HepG2 (cell line): ENCODE data around the gene MRPL20. TPM values are rescaled to one million over a fixed set of nuclear protein-coding genes. Genes with fewer than 3 reads are reported as not detected.
A peak's percentile ranks its signal among the peaks of the same experiment; 100 is the strongest.

Source experiments
- ATAC-seq: fragments of 200-7000 bp; cut with Tn5 transposase; 3 replicates; pipeline ENCODE4 v1.9.1; 2020; ENCODE audit warnings: mild to moderate bottlenecking, moderate library complexity
- BruUV-seq: library from RNA; stranded (reverse); fragments of 400-500 nt; replicated peaks from 2 replicates; lab custom pipeline; 2021; lab: Mats Ljungman, UMichigan
- CTCF ChIA-PET: fragments of 300-600 bp; formaldehyde crosslinking; extraction: SDS; loops from one replicate; lab custom pipeline; 2021; ENCODE audit warnings: low total read pairs, inconsistent platforms, low intra/inter-chr PET ratio; lab: Yijun Ruan, JAX
- POLR2A ChIA-PET: fragments of 350-600 bp; sonication (Branson Sonifier 250); formaldehyde crosslinking; loops from one replicate; lab custom pipeline; 2020; ENCODE audit warnings: antibody characterized with exemption, inconsistent platforms; lab: Yijun Ruan, JAX
- DNase-seq: peaks from one replicate; pipeline ENCODE4 v3.0.0-alpha.2; 2015; ENCODE audit warnings: low spot score
- FAIRE-seq: peaks from 3 replicates; lab custom pipeline; 2011; peaks lifted over from hg19 to GRCh38; lab: Jason Lieb, UNC
- H2AFZ ChIP-seq: one replicate; pipeline ENCODE4 v1.6.1; 2011; ENCODE audit warnings: low read length, inconsistent platforms
- H3K27ac ChIP-seq: fragments of 300-600 bp; 3 replicates; pipeline ENCODE4 v1.8.0; 2011; ENCODE audit warnings: mixed run types, mild to moderate bottlenecking, mixed read lengths, low read length, inconsistent platforms; ENCODE audit not compliant: insufficient read depth; ENCODE audit errors: extremely low read length
- H3K27me3 ChIP-seq, 2 experiments: fragments of 200-600 bp in 1 of 2; 2 replicates in 1 of 2; 3 replicates in 1 of 2; pipeline versions ENCODE4 v1.6.0 to v1.8.0; 2011; ENCODE audit warnings: low read length in 2 of 2, mild to moderate bottlenecking in 2 of 2, moderate library complexity in 2 of 2, inconsistent platforms in 1 of 2; ENCODE audit not compliant: insufficient read depth in 2 of 2, control insufficient read depth in 1 of 2
- H3K36me3 ChIP-seq, 2 experiments: fragments of 200-600 bp in 1 of 2; replicated peaks in 1 of 2; 2 replicates in 1 of 2; 3 replicates in 1 of 2; pipeline versions ENCODE4 v1.5.1 to v1.8.0; 2011; ENCODE audit warnings: low read length in 2 of 2, inconsistent platforms in 1 of 2; ENCODE audit not compliant: insufficient read depth in 2 of 2, control insufficient read depth in 1 of 2
- H3K4me1 ChIP-seq: 2 replicates; pipeline ENCODE4 v1.5.1; 2012; ENCODE audit warnings: low read length, inconsistent platforms; ENCODE audit not compliant: insufficient read depth
- H3K4me2 ChIP-seq: 2 replicates; pipeline ENCODE4 v1.6.0; 2011; ENCODE audit warnings: low read depth, low read length, inconsistent platforms
- H3K4me3 ChIP-seq, 3 experiments: fragments of 200-600 bp in 1 of 3; sonication (generic), shearing (Covaris generic) in 1 of 3; replicated peaks in 1 of 3; 2 replicates each; pipeline ENCODE4 v1.5.1; 2011 to 2016; ENCODE audit warnings: low read length in 3 of 3, inconsistent platforms in 2 of 3, low read depth in 2 of 3, mild to moderate bottlenecking in 2 of 3, control low read depth in 1 of 3, mixed read lengths in 1 of 3; ENCODE audit not compliant: insufficient read depth in 1 of 3
- H3K79me2 ChIP-seq: one replicate; pipeline ENCODE4 v1.6.1; 2011; ENCODE audit warnings: low read length, inconsistent platforms; ENCODE audit not compliant: insufficient read depth
- H3K9ac ChIP-seq: 2 replicates; pipeline ENCODE4 v1.6.0; 2011; ENCODE audit warnings: mild to moderate bottlenecking, low read depth, low read length, inconsistent platforms; ENCODE audit not compliant: insufficient read depth
- H3K9me3 ChIP-seq: 2 replicates; pipeline ENCODE4 v1.5.1; 2012; ENCODE audit warnings: mild to moderate bottlenecking, low read length
- H4K20me1 ChIP-seq: 2 replicates; pipeline ENCODE4 v1.6.0; 2011; ENCODE audit warnings: inconsistent platforms, mild to moderate bottlenecking, low read length, moderate library complexity; ENCODE audit not compliant: insufficient read depth
- AGO2 ChIP-seq: fragments of 200-400 bp; formaldehyde crosslinking; optimal IDR thresholded peaks from 2 replicates; pipeline ENCODE3; 2017; ENCODE audit warnings: mild to moderate bottlenecking, low read depth, low read length, moderate library complexity
- CCDC6 ChIP-seq: sonication (generic); formaldehyde crosslinking; IDR thresholded peaks from 2 replicates; pipeline ENCODE4 v1.8.1; 2022; ENCODE audit warnings: mild to moderate bottlenecking, missing genetic modification reagents, moderate library complexity
- SRSF1 ChIP-seq: fragments of 200-400 bp; formaldehyde crosslinking; optimal IDR thresholded peaks from 2 replicates; pipeline ENCODE3; 2017; ENCODE audit warnings: mild to moderate bottlenecking, low read depth, low read length, moderate library complexity
- TCF12 ChIP-seq, 2 experiments: fragments of 450-650 bp in 1 of 2; sonication (generic) in 1 of 2; formaldehyde crosslinking in 1 of 2; IDR thresholded peaks; 2 replicates each; pipeline versions ENCODE4 v1.6.1 to v1.8.0; 2017 to 2022; ENCODE audit warnings: antibody characterized with exemption in 1 of 2, mild to moderate bottlenecking in 1 of 2, missing genetic modification reagents in 1 of 2, moderate library complexity in 1 of 2
- THYN1 ChIP-seq: sonication (generic); formaldehyde crosslinking; IDR thresholded peaks from 2 replicates; pipeline ENCODE4 v1.8.1; 2023; ENCODE audit warnings: low read depth, mild to moderate bottlenecking, moderate library complexity, missing genetic modification reagents, borderline replicate concordance
- TSC22D2 ChIP-seq: sonication (generic); formaldehyde crosslinking; IDR thresholded peaks from 2 replicates; pipeline ENCODE4 v1.5.1; 2020; ENCODE audit warnings: missing genetic modification reagents, mild to moderate bottlenecking, borderline replicate concordance
- ZNF484 ChIP-seq: sonication (generic); formaldehyde crosslinking; IDR thresholded peaks from 2 replicates; pipeline ENCODE4 v1.5.1; 2020; ENCODE audit warnings: mild to moderate bottlenecking, low read depth, missing genetic modification reagents, borderline replicate concordance
- ZSCAN12 ChIP-seq: sonication (generic); formaldehyde crosslinking; IDR thresholded peaks from 2 replicates; pipeline ENCODE4 v1.9.0; 2021; ENCODE audit warnings: mild to moderate bottlenecking, missing genetic modification reagents
- WGBS: methylation state at CpG from one replicate; pipeline ENCODE4 v1.1.6; 2017; ENCODE audit warnings: low lambda C conversion rate; 5-methylcytosine and 5-hydroxymethylcytosine counted together
- in situ Hi-C: cut with HindIII; loops from 2 replicates; pipeline ENCODE4 v1.10.0; 2017; ENCODE audit warnings: low pct_unique_long_range_greater_than_20kb; ENCODE audit not compliant: extremely low pct_ligation_motif_present
- intact Hi-C: fragments of 100-400 bp; cut with micrococcal nuclease; formaldehyde crosslinking; loops from one replicate; pipeline ENCODE4 v1.10.0; 2022; ENCODE audit not compliant: unreplicated experiment
- polyA plus RNA-seq, 8 experiments: library from polyadenylated mRNA; depleted of rRNA in 3 of 8; stranded (reverse) in 7 of 8; unstranded in 1 of 8; fragments of >200 nt; fragmentation: Illumina TruSeq in 4 of 8; extraction: Trizol in 4 of 8; gene quantifications; 2 replicates each; pipeline versions ENCODE4 v1.2.1 to v1.2.3, GENCODE V29; 2011 to 2016; ENCODE audit warnings: low read depth in 4 of 8, missing spikeins in 1 of 8, mixed read lengths in 1 of 8; ENCODE audit not compliant: insufficient read depth in 1 of 8
- total RNA-seq, 5 experiments: library from RNA; depleted of rRNA; stranded (reverse); fragments of >200 nt; fragmentation: Illumina TruSeq; extraction: Trizol; gene quantifications; 2 replicates each; pipeline ENCODE4 v1.2.3, GENCODE V29; 2016; ENCODE audit warnings: low read depth in 1 of 5
- TF ChIP-seq, protein P1 (sequence below): sonication (generic); formaldehyde crosslinking; IDR thresholded peaks from 2 replicates; pipeline ENCODE4 v1.8.1; 2023; ENCODE audit warnings: mild to moderate bottlenecking, moderate library complexity, missing genetic modification reagents
- TF ChIP-seq, protein P2 (sequence below): sonication (generic); formaldehyde crosslinking; IDR thresholded peaks from 2 replicates; pipeline ENCODE4 v1.4.0; 2020; ENCODE audit warnings: missing genetic modification reagents
- TF ChIP-seq, protein P3 (sequence below): sonication (generic); IDR thresholded peaks from 2 replicates; pipeline ENCODE4 v1.6.1; 2016; ENCODE audit warnings: low read depth, borderline replicate concordance
- TF ChIP-seq, protein P4 (sequence below): sonication (generic); formaldehyde crosslinking; IDR thresholded peaks from 2 replicates; pipeline ENCODE4 v1.5.0; 2020; ENCODE audit warnings: missing genetic modification reagents

MRPL20 gene
- total and polyA plus RNA-seq, 2 of the 13 experiments (the other 11 are each of a cell fraction or from before 2014, with no cell fraction given) = 59.2 to 127 TPM

DNA sequence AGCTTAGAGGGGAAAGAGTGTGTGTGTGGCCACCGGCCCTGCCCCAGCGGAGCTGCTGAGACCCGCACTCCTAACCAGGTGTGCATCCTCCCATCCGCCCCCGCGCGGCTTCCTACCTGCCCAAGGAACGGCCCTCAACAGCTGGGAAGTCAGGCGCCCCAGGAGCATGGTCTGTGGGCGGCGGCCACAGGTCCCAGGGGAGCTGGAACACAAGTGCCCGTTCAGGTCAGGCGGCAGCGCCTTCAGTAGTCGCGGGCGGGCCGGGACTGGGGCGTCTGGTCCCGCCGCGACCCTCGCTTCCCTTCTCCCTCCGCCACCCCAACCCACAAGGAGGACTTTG lies 32.5 kb downstream of the MRPL20 start:
- DNase-seq = no peak
- ATAC-seq = no peak
- BruUV-seq = no TSS peak

More for the DNA sequence above, 32.5 kb downstream of the MRPL20 start:
- WGBS = 0% methylated on average over 12 of the region's 24 CpGs
- Histone ChIP-seq H3K4me1 (peaks cover 37% of the 10 kb centered on the region), H3K9ac (peak overlapping the region; percentile 98), H3K27ac (peak overlapping the region; percentile 79), H3K79me2 (peaks cover 19% of the 10 kb centered on the region), H3K36me3 (peaks cover 0 to 3% of the 10 kb centered on the region in 2 experiments; a peak in 1 of 5 replicates), H3K4me3 (peak overlapping the region; percentile 75 to 99 (median 90)), H3K4me2 (peak overlapping the region; percentile 91), H3K9me3 (no peaks in the 10 kb centered on the region), H4K20me1 (no peaks in the 10 kb centered on the region), H3K27me3 (no peaks in the 10 kb centered on the region; a peak in 1 of 5 replicates), H2AFZ (no peak overlapping the region)
- TF ChIP-seq, protein P1, sequence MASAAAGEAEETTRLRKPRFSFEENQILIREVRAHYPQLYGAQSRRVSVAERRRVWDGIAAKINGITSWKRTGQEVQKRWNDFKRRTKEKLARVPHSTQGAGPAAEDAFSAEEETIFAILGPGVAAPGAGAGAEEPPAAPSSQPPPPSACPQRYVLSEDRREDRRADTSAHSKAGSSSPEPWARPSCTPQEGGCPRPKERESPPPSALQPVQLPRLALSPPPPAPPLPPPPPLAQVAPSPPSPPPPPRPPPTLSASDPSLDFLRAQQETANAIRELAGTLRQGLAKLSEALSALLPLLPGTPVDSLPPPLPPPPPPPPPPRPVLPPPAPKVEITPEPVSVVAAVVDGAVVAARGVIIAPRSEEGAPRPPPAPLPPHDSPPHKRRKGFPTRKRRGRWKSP (CRISPR knock-in tag) = no peak
- TF ChIP-seq THYN1 = no peak
- no peak for TF ChIP-seq TSC22D2 (CRISPR knock-in tag)
- TF ChIP-seq, protein P2, sequence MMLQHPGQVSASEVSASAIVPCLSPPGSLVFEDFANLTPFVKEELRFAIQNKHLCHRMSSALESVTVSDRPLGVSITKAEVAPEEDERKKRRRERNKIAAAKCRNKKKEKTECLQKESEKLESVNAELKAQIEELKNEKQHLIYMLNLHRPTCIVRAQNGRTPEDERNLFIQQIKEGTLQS (CRISPR knock-in tag) = no peak
- TF ChIP-seq, protein P3, sequence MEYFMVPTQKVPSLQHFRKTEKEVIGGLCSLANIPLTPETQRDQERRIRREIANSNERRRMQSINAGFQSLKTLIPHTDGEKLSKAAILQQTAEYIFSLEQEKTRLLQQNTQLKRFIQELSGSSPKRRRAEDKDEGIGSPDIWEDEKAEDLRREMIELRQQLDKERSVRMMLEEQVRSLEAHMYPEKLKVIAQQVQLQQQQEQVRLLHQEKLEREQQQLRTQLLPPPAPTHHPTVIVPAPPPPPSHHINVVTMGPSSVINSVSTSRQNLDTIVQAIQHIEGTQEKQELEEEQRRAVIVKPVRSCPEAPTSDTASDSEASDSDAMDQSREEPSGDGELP = 0 out of 2 replicates have a peak, but pooled peaks have one; percentile 10
- no peak for TF ChIP-seq SRSF1
- TF ChIP-seq, protein P4, sequence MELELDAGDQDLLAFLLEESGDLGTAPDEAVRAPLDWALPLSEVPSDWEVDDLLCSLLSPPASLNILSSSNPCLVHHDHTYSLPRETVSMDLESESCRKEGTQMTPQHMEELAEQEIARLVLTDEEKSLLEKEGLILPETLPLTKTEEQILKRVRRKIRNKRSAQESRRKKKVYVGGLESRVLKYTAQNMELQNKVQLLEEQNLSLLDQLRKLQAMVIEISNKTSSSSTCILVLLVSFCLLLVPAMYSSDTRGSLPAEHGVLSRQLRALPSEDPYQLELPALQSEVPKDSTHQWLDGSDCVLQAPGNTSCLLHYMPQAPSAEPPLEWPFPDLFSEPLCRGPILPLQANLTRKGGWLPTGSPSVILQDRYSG (CRISPR knock-in tag) = 0 out of 2 replicates have a peak, but pooled peaks have one; percentile 22
- peak; percentile 29 for TF ChIP-seq AGO2
- TF ChIP-seq ZSCAN12 = 0 out of 2 replicates have a peak, but pooled peaks have one; percentile 4
- TF ChIP-seq TCF12 (IDR thresholded peaks at IDR 0.05) = no peak
- TF ChIP-seq TCF12 (CRISPR knock-in tag; IDR thresholded peaks at IDR 0.05) = peak; percentile 4; the same call in 1 of the 2 replicates
- TF ChIP-seq CCDC6 = peak; percentile 11
- no peak for TF ChIP-seq ZNF484 (CRISPR knock-in tag)
- no peak for FAIRE-seq
- POLR2A ChIA-PET = interaction anchor here (0.6 to 3.2 kb wide), 21 partner anchors 13 to 198 kb away, joined by 3 to 35 read pairs (median 6); partner anchors contain the start of genes CCNL2, DVL1, MRPL20 and MXRA8
- in situ Hi-C loops (no loop called here), intact Hi-C loops (no loop called here)
- CTCF ChIA-PET = no interaction called here
